ENCODE results near the gene NPM1.

- no peak for TF ChIP-seq FOXM1 (IDR thresholded peaks at IDR 0.05; ENCODE audit: borderline replicate concordance, low read depth)
- no peak for TF ChIP-seq TEAD4 (IDR thresholded peaks at IDR 0.05)
- no peak for TF ChIP-seq EGR1 (IDR thresholded peaks at IDR 0.05)
- no peak for TF ChIP-seq USF1 (IDR thresholded peaks at IDR 0.05)
- TF ChIP-seq CREB1 (IDR thresholded peaks at IDR 0.05; ENCODE audit: low read depth) = no peak
- no peak for TF ChIP-seq RAD21 (IDR thresholded peaks at IDR 0.05; ENCODE audit: low read depth)
These were observed 47.2 kb upstream of the NPM1 start for GRCh38 chr5:171340491-171340890.
